Fibroblast of skin of right biceps (primary cell): Measurements from ENCODE around the gene AMELX.

Experiments
- DNase-seq: peaks from one replicate; pipeline ENCODE4 v3.0.0-alpha.2; 2013

Gene AMELX

GRCh38 chrX:11311706-11312105 is 18.5 kb downstream of the AMELX start:
- no peak for DNase-seq

DNA sequence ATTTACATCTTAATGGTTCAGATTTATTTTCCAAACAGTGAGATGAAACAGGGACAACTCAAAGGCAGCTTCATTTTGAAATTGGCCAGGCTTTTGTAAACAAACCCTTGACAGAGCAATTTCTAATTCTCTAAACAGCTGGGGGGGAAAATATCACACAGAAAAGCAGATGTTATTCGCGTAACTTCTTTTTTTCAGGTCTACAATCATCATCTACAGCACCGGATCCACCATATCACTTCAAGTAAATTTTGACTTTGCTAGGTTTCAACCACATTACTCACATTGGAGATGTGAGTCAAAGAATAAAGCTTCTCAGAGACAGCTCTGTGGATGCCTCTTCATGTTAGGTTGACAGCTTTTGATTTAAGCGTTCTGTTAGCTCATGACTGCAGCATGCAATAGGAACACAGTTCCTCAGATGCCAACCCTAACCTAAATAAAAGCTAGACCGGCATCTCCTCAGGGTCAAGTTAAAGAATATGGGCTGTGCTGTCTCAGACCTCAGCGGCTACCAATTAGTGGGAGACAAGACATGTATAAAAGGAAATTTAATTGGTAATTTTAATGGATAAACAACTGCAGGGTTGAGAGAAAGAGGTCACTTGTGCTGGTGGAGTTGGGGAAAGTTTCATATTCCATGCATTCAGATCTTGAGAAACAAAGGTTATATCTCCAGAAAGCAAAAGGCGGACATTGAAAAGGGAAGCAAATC is 26.8 kb downstream of the AMELX start:
- DNase-seq = no peak

DNA sequence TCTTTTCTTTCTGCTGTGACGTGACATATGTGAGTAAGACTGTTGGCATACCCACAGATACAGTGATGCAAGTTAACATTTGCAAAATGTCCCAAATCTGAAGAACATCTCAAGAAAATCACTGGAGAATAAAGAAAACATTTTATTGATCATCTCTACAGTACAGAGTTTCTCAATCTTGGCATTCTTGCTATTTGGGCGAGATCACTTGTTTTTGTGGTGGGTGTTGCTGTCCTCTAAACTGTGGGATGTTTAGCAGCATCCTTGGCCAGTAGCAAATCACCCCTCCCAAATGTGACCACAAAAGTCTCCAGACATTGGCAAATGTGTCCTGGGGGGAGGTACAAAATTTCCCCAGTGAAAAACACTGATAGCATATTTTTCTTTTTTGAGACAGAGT is 28.8 kb downstream of the AMELX start:
- DNase-seq = no peak

GRCh38 chrX:11328134-11328533 is 34.9 kb downstream of the AMELX start:
- no peak for DNase-seq

- DNase-seq = peak; percentile 8
Measured at GRCh38 chrX:11329021-11329420, 35.8 kb downstream of the AMELX start.

DNA sequence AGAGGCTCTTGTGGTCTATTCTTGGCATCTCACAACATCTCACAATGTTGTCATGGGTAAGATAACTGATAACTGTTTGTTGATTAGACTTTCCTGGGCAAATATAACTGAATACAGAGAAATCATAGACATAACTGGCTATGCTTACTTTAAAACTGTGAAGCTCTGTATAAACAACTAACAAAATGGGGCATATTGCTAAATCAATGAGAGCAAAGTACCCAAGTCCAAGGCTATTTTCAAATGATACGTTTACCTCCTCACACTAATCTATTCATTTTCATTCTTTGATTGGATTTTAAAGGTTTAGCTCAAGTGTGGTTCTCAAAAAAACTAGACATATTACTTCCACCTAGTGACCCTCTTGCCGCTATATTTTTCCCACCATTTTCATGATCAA is 38.6 kb downstream of the AMELX start:
- DNase-seq = no peak

DNA sequence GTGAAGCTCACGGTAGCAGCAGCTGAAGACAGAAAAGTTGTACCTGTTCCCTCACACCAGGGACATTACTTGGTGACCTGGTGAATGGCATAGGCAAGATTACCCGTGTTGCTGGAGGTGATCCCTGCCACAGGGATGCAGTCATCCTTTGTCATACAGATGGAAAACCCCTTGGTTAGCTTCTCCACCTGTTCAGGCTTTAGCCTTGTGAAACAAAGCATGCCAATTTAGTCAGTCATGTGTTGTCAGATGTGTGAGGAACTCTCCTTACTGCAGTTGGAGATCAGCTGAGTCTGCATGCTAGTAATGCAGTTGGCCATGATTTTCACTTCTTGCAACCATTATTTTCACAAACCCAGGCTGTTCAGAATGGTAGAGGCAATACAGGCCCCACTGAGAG is 41.0 kb downstream of the AMELX start:
- DNase-seq = no peak

DNA sequence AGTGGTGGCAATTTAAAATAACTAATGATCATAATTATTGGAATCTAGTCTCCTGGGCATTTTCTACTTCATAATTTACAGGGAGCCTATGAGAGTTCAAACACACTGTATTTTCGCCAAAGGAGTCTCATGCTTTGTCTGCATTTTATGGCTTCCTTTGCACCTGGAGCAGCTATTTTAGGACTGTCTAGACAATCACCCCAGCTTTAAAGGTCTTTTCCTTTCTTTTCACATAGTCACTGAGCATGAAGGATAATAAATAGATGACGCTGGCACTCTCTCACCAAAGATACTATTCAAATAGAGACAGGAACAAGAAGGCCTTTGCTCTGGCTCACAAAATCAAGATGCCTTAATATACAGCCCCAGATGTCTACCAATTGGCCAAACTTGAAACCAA is 43.0 kb downstream of the AMELX start:
- DNase-seq = no peak

GRCh38 chrX:11337292-11338009 is 44.2 kb downstream of the AMELX start:
- no peak for DNase-seq

DNA sequence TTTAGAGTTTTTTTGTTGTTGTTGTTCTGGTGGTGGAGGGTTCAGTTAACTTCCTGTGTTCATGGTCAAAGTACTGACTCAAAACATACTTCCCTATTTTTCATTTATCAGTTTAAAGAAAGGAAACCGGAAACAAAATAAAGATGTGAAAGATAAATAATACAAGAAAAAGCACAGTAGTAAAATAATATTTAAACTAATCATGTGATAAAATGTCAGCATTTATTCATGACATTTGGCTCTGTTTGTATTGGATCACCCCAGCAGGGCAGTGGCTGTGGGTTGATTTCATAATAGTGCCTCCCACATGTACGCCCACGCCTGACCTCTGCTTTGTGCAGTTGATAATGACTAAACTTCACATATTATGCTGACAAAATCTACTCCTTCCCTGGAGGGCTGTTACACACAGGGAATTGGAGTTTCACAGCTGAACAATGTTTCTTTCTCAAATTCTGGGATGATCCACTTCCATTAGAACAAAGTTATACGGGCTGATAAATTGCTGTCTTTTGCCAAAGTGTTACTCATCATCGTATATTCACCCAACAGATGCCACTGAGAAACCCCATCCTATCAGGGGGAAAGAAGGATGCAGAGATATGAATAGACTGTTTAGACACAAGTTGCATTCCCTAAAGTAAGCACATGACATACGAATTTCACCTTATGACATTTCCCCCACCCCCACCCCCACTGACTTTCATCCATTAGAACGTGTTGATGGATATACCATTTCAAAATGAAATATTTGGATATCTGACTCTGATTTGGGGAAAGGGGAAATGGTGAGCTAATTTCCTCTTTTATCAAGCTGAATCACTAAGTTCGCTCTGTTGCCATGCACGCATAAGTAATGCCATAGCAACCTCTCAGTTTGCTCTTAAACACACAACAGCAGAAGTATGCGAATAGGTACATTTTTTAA is 48.3 kb downstream of the AMELX start:
- DNase-seq = peak; percentile 78

DNA sequence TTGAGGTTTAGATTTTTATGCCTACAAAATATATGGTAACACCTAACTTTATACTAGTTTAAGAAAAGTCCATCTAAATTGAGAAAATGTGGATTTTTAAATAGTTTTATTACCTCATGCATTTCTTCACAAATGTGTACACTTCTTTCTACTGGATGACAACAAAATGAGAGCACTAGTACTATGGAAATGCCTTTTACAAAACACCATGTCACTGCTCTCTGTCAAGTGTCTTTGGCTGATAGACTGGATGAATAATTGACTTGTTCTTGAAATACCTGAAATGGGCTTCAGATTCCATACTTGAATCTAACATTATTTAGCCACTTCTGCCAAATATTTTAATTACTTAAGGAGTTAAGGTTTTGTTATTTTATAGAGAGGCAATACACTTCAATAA is 49.5 kb downstream of the AMELX start:
- no peak for DNase-seq

GRCh38 chrX:11346121-11346682 is 53.0 kb downstream of the AMELX start:
- DNase-seq = no peak

- DNase-seq = no peak
Measured at GRCh38 chrX:11347300-11347699, 54.1 kb downstream of the AMELX start.

DNA sequence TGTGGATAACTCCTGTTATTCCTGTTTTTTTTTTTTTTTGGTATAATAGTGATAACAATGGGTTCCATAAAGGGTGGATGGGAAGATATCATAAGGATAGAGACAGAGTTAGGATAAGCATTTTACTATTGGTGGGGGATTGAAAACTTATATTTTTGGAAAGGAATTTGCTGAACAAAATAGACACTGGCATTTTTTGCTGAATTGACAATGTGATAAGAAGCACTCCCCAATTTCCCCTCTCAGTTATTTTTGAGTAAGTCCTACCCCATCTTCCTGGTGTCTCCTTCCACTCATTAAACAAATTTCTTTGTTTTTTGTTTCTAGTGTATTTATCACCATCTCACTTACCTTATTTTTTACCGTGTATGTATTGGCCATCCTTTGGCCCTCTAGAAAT is 55.8 kb downstream of the AMELX start:
- DNase-seq = no peak

- no peak for DNase-seq
Measured at GRCh38 chrX:11349661-11350337, 56.6 kb downstream of the AMELX start.
